HG03045 (cell line): ENCODE measurements around the gene ATP6V0A4.

ENCODE experiments used
- ATAC-seq: cut with Tn5 transposase; IDR thresholded peaks from one replicate; pipeline ENCODE4 v1.9.1; 2021; ENCODE audit warnings: mild to moderate bottlenecking, moderate library complexity; ENCODE audit not compliant: unreplicated experiment

ATP6V0A4 gene

DNA sequence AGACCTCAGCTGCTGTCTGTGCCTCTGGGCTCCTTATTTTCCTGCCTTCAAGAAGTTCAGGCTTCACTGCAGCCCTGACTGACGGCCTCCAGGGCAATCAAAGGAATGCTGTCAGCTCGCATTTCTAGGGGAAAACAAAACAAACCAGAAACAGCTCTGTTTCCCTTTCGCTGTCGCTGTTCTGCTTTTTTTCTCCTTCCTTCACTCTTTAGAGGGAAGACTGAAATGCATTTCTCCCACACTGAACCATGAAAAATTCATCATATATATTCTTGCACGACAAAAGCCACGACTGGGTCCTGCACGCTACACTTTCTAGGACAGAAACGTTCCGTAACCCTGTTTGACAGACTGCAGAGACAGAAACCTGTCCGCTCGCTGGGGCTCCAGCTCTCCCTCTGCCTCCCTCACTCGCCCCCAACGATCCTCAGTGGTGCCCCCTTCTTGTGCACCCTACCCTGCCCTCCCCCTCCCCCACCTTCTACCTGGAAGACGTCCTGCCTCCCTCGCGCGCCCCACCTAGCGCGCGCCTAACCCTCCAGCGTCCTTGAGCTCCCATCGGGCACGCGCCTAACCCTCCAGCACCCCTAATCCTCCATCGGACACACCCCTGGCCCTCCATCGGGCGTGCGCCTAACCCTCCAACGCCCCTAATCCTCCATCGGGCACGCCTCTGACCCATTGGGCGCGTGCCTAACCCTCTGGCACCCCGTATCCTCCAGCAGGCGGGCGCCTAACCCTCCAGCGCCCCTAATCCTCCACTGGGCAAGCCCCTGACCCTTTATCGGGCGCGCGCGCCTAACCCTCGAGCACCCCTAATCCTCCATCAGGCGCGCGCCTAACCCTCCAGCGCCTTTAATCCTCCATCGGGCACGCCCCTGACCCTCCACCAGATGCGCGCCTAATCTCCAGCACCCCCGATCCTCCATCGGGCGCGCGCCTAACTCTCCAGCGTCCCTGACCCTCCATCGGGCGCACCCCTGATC, 134.0 kb downstream of the ATP6V0A4 start:
- ATAC-seq, result no peak

DNA sequence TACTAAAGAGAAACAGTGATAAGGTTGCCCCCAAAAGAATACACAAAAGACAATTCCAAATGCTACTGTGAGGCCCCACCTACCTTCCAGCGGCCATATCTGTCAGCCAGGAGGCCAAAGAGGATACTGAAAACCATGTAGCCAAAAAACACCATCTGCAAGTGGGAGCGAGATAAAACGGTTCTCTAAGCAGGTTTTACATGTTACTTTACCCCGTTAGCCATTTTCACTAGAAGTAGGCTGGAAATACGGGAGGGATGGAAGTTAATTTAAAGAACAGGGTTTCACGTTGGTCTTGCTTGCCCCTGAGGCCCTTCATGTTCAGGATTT, 135.0 kb downstream of the ATP6V0A4 start:
- no peak for ATAC-seq

DNA sequence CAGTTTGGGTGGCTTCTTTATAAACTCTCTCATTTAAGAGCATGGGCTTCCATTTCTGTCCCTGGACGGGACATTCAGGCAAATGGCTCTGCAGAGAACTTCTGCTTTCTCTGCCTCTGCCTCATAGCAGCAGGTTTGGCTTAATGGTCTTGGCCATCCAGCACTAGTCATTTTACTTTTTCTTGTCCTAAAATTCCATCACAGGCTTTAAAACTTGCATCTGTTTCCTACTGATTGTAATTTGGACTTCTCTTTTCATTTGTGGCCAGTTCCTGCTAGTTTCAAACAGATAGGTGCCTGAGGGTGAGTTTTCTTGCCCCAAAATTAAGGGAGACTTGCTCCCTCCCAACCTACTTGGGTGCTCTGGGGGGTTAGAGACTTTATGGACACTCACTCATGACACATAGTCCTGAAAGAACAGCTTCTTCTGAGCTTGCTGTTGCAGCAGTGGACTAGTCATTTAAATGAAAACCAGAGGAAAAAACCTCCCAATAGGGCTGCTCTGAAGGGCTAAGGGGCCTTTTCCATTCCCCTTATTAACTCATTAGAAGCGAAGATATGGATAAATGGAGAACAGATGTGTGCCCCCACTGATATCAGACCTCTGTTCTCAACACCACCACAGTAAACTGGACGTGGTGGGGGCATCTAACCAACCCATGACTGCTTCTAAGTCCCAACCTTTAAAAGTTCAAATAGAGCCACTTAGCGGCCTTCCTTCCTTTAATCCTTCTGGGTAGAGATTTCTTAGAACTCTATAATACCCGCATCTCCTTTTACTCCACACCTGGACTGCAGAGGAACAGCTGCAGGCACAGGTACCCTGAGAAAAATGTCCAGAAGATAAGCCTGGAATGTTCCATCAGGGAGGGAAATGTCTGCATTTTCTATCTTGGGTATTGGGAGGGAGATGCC, 135.7 kb downstream of the ATP6V0A4 start:
- ATAC-seq, result no peak

DNA sequence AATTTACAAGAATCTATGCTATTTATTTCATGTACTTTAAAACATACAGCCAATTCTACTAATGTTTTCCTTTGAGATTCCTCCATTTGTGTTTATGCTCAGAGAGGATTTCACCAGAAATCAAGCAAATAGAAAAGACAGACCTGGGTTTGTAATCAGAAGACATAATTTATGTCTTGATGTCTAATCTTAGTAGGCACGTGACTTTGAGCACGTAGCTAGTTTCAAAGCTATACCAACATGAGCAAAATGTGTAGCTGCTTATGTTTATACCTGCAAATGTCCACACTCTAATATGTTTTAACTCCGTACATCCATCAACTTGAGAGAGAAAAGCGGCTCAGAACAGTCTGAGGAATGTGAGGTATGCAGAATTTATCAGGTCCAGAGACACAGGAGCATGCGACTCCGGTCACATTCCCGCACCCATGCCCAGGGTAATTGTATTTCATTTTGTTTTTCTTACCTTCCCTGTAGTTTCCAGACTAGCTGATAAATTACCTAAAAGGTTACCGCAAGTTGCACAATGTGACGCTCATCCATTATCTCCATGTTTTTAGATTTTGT, 136.8 kb downstream of the ATP6V0A4 start:
- no peak for ATAC-seq

DNA sequence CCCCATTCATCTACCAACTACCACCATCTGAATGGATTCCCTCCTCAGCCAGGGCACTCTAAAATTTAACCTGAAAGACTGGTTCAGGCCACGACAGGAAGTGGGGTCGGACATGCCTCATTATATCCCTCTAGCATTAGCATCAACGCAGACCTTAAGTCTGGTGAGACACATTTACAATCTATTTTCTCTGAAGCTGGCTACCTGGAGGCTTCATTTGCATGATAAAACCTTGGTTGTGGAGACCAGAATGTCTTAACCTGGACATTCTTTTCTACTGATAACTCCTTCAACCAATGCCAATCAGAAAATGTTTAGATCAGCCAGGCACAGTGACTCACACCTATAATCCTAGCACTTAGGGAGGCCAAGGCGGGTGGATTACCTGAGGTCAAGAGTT, 139.1 kb downstream of the ATP6V0A4 start:
- ATAC-seq, result no peak

DNA sequence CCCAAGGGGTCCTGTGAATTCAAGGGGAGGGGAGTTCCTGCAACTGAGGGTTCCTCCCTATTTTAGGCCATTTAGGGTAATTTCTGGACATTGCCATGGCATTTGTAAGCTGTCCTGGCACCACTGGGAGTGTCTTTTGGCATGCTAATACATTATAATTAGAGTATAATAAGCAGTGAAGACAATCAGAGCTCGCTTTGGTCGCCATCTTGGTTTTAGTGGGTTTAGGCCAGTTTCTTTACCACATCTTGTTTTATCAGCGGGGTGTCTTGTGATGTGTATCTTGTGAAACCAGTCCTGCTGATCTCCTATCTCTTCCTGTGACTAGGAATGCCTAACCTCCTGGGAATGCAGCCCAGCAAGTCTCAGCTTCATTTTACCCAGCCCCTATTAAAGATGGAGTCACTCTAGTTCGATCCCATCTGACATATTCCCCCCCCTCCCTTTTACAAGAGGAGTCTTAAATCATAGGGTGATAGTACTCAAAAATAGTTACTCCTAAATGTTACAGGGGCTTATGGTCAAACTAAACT, 140.1 kb downstream of the ATP6V0A4 start:
- ATAC-seq, result no peak

DNA sequence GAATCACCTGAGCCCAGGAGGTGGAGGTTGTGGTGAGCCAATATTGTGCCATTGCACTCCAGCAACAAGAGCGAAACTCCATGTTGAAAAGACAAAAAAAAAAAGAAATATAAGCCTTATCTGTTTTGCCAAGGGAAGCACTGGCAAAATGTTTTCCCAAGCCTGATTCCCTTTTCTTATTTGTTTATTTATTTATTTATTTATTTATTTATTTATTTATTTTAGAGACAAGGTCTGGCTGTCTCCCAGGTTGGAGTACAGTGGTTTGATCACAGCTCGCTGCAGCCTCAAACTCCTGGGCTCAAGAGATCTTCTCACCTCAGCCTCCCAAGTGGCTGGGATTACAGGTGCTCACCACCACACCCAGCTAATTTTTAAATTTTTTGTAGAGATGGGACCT, 141.0 kb downstream of the ATP6V0A4 start:
- ATAC-seq, result no peak
